ENCODE data around the gene DNAJC11. TPM values are rescaled to one million over a fixed set of nuclear protein-coding genes. Genes with fewer than 3 reads are reported as not detected.

Gene DNAJC11
- polyA plus RNA-seq, 1 experiment, result 41.9 TPM

- H3K27ac ChIP-seq (ENCODE audit: low read depth, low read length), result no peak overlapping the region
- H3K9me3 ChIP-seq (ENCODE audit: control insufficient read depth, insufficient read depth, low read length), result no peaks in the 10 kb centered on the region
- ChIA-PET POLR2A (interaction anchor here (1.6 kb wide), 1 partner anchor 15 kb away, joined by 6 read pairs; the partner anchor contains the start of gene KLHL21), CTCF (no interaction called here)
- DNase-seq (ENCODE audit: low read depth, low spot score), result no peak
- no peak for TF ChIP-seq CTCF (IDR thresholded peaks at IDR 0.05; ENCODE audit: low read depth, low read length)
- no peak overlapping the region for H3K4me3 ChIP-seq (ENCODE audit: low read depth, low read length)
- H3K27me3 ChIP-seq (ENCODE audit: control insufficient read depth, insufficient read depth, low read length), result no peaks in the 10 kb centered on the region
Measured at GRCh38 chr1:6587261-6588005, 114.2 kb downstream of the DNAJC11 start.

GRCh38 chr1:6586404-6586816 is 115.2 kb downstream of the DNAJC11 start:
- ChIA-PET CTCF (no interaction called here), POLR2A (interaction anchor here (1.6 kb wide), 1 partner anchor 16 kb away, joined by 6 read pairs; the partner anchor contains the start of gene KLHL21)
- Histone ChIP-seq H3K4me3 (ENCODE audit: low read depth, low read length) (no peak overlapping the region), H3K27me3 (ENCODE audit: control insufficient read depth, insufficient read depth, low read length) (no peaks in the 10 kb centered on the region), H3K27ac (ENCODE audit: low read depth, low read length) (no peak overlapping the region), H3K9me3 (ENCODE audit: control insufficient read depth, insufficient read depth, low read length) (no peaks in the 10 kb centered on the region)
- TF ChIP-seq CTCF (IDR thresholded peaks at IDR 0.05; ENCODE audit: low read depth, low read length), result no peak
- no peak for DNase-seq (ENCODE audit: low read depth, low spot score)

- ChIA-PET POLR2A (no interaction called here), CTCF (no interaction called here)
- TF ChIP-seq CTCF (IDR thresholded peaks at IDR 0.05; ENCODE audit: low read depth, low read length), result no peak
- Histone ChIP-seq H3K27ac (ENCODE audit: low read depth, low read length) (no peak overlapping the region), H3K9me3 (ENCODE audit: control insufficient read depth, insufficient read depth, low read length) (no peaks in the 10 kb centered on the region), H3K4me3 (ENCODE audit: low read depth, low read length) (no peak overlapping the region), H3K27me3 (ENCODE audit: control insufficient read depth, insufficient read depth, low read length) (no peaks in the 10 kb centered on the region)
- no peak for DNase-seq (ENCODE audit: low read depth, low spot score)
Measured at GRCh38 chr1:6585841-6586240, 115.8 kb downstream of the DNAJC11 start.

GRCh38 chr1:6585081-6585722 is 116.4 kb downstream of the DNAJC11 start:
- no peak for DNase-seq (ENCODE audit: low read depth, low spot score)
- ChIA-PET POLR2A (no interaction called here), CTCF (no interaction called here)
- Histone ChIP-seq H3K4me3 (ENCODE audit: low read depth, low read length) (no peak overlapping the region), H3K9me3 (ENCODE audit: control insufficient read depth, insufficient read depth, low read length) (no peaks in the 10 kb centered on the region), H3K27ac (ENCODE audit: low read depth, low read length) (no peak overlapping the region), H3K27me3 (ENCODE audit: control insufficient read depth, insufficient read depth, low read length) (no peaks in the 10 kb centered on the region)
- no peak for TF ChIP-seq CTCF (IDR thresholded peaks at IDR 0.05; ENCODE audit: low read depth, low read length)

Other genes starting within 250 kb of the DNAJC11 start
- gene TNFRSF25, start 235.6 kb downstream of the DNAJC11 start, polyA plus RNA-seq (2011; rRNA removed), result 2.7 and 3.3 TPM in 2 replicates
- 4.2 and 5.4 TPM in 2 replicates for gene PLEKHG5, start 210.1 kb downstream of the DNAJC11 start, polyA plus RNA-seq (2011; rRNA removed)
- gene NOL9, start 147.3 kb downstream of the DNAJC11 start, polyA plus RNA-seq (2011; rRNA removed), result 17.9 and 23.6 TPM in 2 replicates
- 0.05 TPM in 2 replicates for gene TAS1R1, start 146.5 kb downstream of the DNAJC11 start, polyA plus RNA-seq (2011; rRNA removed)
- 7.5 and 8.8 TPM in 2 replicates for gene ZBTB48, start 121.8 kb downstream of the DNAJC11 start, polyA plus RNA-seq (2011; rRNA removed)
- gene KLHL21, start 98.9 kb downstream of the DNAJC11 start, polyA plus RNA-seq (2011; rRNA removed), result 11.7 and 12.8 TPM in 2 replicates
- 11.1 and 11.6 TPM in 2 replicates for gene PHF13, start 88.1 kb downstream of the DNAJC11 start, polyA plus RNA-seq (2011; rRNA removed)
- gene THAP3, start 76.9 kb downstream of the DNAJC11 start, polyA plus RNA-seq (2011; rRNA removed), result 7.8 and 8.8 TPM in 2 replicates
- 51.8 and 64.9 TPM in 2 replicates for gene CAMTA1, start 83.6 kb upstream of the DNAJC11 start, polyA plus RNA-seq (2011; rRNA removed)